B cell (primary cell): Measurements from ENCODE around the gene IL17REL. TPM values are rescaled to one million over a fixed set of nuclear protein-coding genes. Genes with fewer than 3 reads are reported as not detected.

ENCODE experiments used
- ATAC-seq: fragments of 200-7000 bp; cut with Tn5 transposase; one replicate; pipeline ENCODE4 v1.10.0; 2021; ENCODE audit warnings: low read depth, mild to moderate bottlenecking, moderate number of reproducible peaks, moderate library complexity
- CTCF ChIA-PET: fragments of 350-600 bp; sonication (Branson Sonifier 250); formaldehyde crosslinking; loops from one replicate; lab custom pipeline; 2021; ENCODE audit warnings: antibody characterized with exemption, inconsistent platforms; lab: Charles Lee
- POLR2A ChIA-PET: fragments of 350-600 bp; sonication (Branson Sonifier 250); formaldehyde crosslinking; loops from one replicate; lab custom pipeline; 2021; ENCODE audit warnings: antibody characterized with exemption; lab: Charles Lee
- DNase-seq: peaks from one replicate; pipeline ENCODE4 v3.0.0; 2013
- H2AFZ ChIP-seq: 2 replicates; pipeline ENCODE4 v1.6.1; 2012; ENCODE audit warnings: mild to moderate bottlenecking, low read depth, low read length; ENCODE audit not compliant: insufficient read depth, poor library complexity, severe bottlenecking
- H3K27ac ChIP-seq, 2 donors: 1 replicate in 1 of 2; 2 replicates in 1 of 2; pipeline ENCODE4 v1.5.1; 2012 to 2013; ENCODE audit warnings: low read length in 2 of 2, mild to moderate bottlenecking in 2 of 2, moderate library complexity in 1 of 2
- H3K27me3 ChIP-seq, 4 experiments: fragments of 200-600 bp in 1 of 4; sonication (generic) in 1 of 4; replicated peaks in 1 of 4; 1 replicate in 2 of 4; 2 replicates in 2 of 4; pipeline versions ENCODE4 v1.6.1 to v1.7.0; 2013 to 2016; ENCODE audit warnings: low read length in 3 of 4, mild to moderate bottlenecking in 2 of 4, mixed read lengths in 1 of 4, moderate library complexity in 1 of 4; ENCODE audit not compliant: insufficient read depth in 4 of 4, control insufficient read depth in 3 of 4; ENCODE audit errors: control extremely low read depth in 1 of 4
- H3K36me3 ChIP-seq, 2 experiments: replicated peaks in 1 of 2; 1 replicate in 1 of 2; 2 replicates in 1 of 2; pipeline versions ENCODE4 v1.6.1 to v1.7.1; 2013; ENCODE audit warnings: low read length in 1 of 2; ENCODE audit not compliant: insufficient read depth in 2 of 2, control insufficient read depth in 1 of 2; ENCODE audit errors: control extremely low read depth in 1 of 2, extremely low read depth in 1 of 2
- H3K4me1 ChIP-seq, 2 donors: fragments of 200-600 bp in 1 of 2; sonication (generic) in 1 of 2; 1 replicate in 1 of 2; 2 replicates in 1 of 2; pipeline versions ENCODE4 v1.5.1 to v1.6.1; 2013 to 2017; ENCODE audit warnings: low read length in 2 of 2; ENCODE audit not compliant: control insufficient read depth in 2 of 2, insufficient read depth in 2 of 2
- H3K4me2 ChIP-seq: replicated peaks from 2 replicates; pipeline ENCODE3; 2012; ENCODE audit warnings: mild to moderate bottlenecking, low read depth, low read length; ENCODE audit not compliant: poor library complexity, severe bottlenecking
- H3K4me3 ChIP-seq, 5 experiments: fragments of 200-600 bp in 1 of 5; sonication (generic) in 1 of 5; 1 replicate in 3 of 5; 2 replicates in 2 of 5; pipeline versions ENCODE4 v1.5.1 to v1.7.0; 2011 to 2016; ENCODE audit warnings: low read length in 4 of 5, mild to moderate bottlenecking in 4 of 5, low read depth in 2 of 5, control low read depth in 1 of 5, moderate library complexity in 1 of 5; ENCODE audit not compliant: insufficient read depth in 1 of 5; ENCODE audit errors: control extremely low read depth in 1 of 5, extremely low read depth in 1 of 5
- H3K79me2 ChIP-seq: fragments of 200-600 bp; sonication (generic); one replicate; pipeline ENCODE4 v1.6.0; 2016; ENCODE audit warnings: low read length; ENCODE audit not compliant: control insufficient read depth, insufficient read depth
- H3K9ac ChIP-seq: fragments of 200-600 bp; sonication (generic); 2 replicates; pipeline ENCODE4 v1.6.1; 2017; ENCODE audit warnings: mild to moderate bottlenecking, low read length, moderate library complexity
- H3K9me3 ChIP-seq, 3 donors: one replicate each; pipeline versions ENCODE4 v1.6.1 to v1.7.1; 2013; ENCODE audit warnings: low read length in 2 of 3; ENCODE audit not compliant: control insufficient read depth in 2 of 3, insufficient read depth in 1 of 3; ENCODE audit errors: control extremely low read depth in 1 of 3
- H4K20me1 ChIP-seq: 2 replicates; pipeline ENCODE4 v1.6.0; 2012; ENCODE audit warnings: mild to moderate bottlenecking, low read length; ENCODE audit not compliant: insufficient read depth, control insufficient read depth, poor library complexity, severe bottlenecking
- H3K27ac Mint-ChIP-seq: one replicate; pipeline ENCODE4 v1.8.0; 2021; ENCODE audit warnings: mixed read lengths
- H3K27me3 Mint-ChIP-seq: one replicate; pipeline ENCODE4 v1.8.0; 2021; ENCODE audit warnings: mixed read lengths
- H3K4me1 Mint-ChIP-seq: one replicate; pipeline ENCODE4 v1.8.0; 2021; ENCODE audit warnings: mixed read lengths
- H3K4me3 Mint-ChIP-seq: one replicate; pipeline ENCODE4 v1.8.0; 2021; ENCODE audit warnings: mixed read lengths
- H3K9me3 Mint-ChIP-seq: one replicate; pipeline ENCODE4 v1.8.0; 2022; ENCODE audit warnings: mixed read lengths; ENCODE audit not compliant: insufficient read depth
- CTCF ChIP-seq: fragments of 200-600 bp; IDR thresholded peaks from one replicate; pipeline ENCODE4 v1.8.0; 2022; ENCODE audit warnings: antibody characterized with exemption, mild to moderate bottlenecking
- EZH2 ChIP-seq: IDR thresholded peaks from 2 replicates; pipeline ENCODE4 v1.6.1; 2012; ENCODE audit warnings: borderline replicate concordance, low read depth, mild to moderate bottlenecking, moderate library complexity, low read length; ENCODE audit not compliant: insufficient read depth, poor library complexity, severe bottlenecking
- WGBS: methylation state at CpG from one replicate; pipeline ENCODE4 v1.1.5; 2013; ENCODE audit warnings: missing lambda C conversion rate; ENCODE audit not compliant: insufficient coverage; 5-methylcytosine and 5-hydroxymethylcytosine counted together
- intact Hi-C: fragments of 100-400 bp; cut with micrococcal nuclease; formaldehyde crosslinking; loops from one replicate; pipeline ENCODE4 v1.10.0; 2022
- polyA plus RNA-seq: library from polyadenylated mRNA; depleted of rRNA; stranded (reverse); fragments of >200 nt; gene quantifications from 2 replicates; pipeline ENCODE4 v1.2.3, GENCODE V29; 2012
- total RNA-seq, 2 donors: library from RNA; stranded (reverse); fragments of 120-200 nt in 1 of 2; gene quantifications; 1 replicate in 1 of 2; 2 replicates in 1 of 2; pipeline versions ENCODE4 v1.2.3 to v1.2.4, GENCODE V29; 2013 to 2022

The IL17REL gene
- total and polyA plus RNA-seq, 2 donors (not counting 1 experiment from before 2014, with no cell fraction given), result 0.09 to 0.10 TPM

GRCh38 chr22:49995361-49996118, 17.0 kb downstream of the IL17REL start:
- Mint-ChIP-seq H3K27ac (no peak overlapping the region), H3K9me3 (peaks cover 5% of the 10 kb centered on the region), H3K4me3 (no peak overlapping the region), H3K27me3 (peaks cover 9% of the 10 kb centered on the region), H3K4me1 (peaks cover 26% of the 10 kb centered on the region)
- Histone ChIP-seq H2AFZ (no peak overlapping the region), H3K27me3 (peaks cover 0 to 16% (median 4%) of the 10 kb centered on the region in 4 experiments), H3K4me3 (no peak overlapping the region), H3K36me3 (no peaks in the 10 kb centered on the region), H3K79me2 (no peaks in the 10 kb centered on the region), H3K9ac (no peak overlapping the region), H3K4me2 (no peak overlapping the region), H3K27ac (no peak overlapping the region), H4K20me1 (no peaks in the 10 kb centered on the region), H3K9me3 (peaks cover 1 to 12% (median 9%) of the 10 kb centered on the region in 3 donors), H3K4me1 (peaks cover 11 to 30% of the 10 kb centered on the region in 2 donors)
- POLR2A ChIA-PET, result no interaction called here
- intact Hi-C loops, result no loop called here
- CTCF ChIA-PET, result interaction anchor here (1.0 to 5.6 kb wide), 9 partner anchors 10 to 228 kb away, joined by 3 to 68 read pairs (median 5); no protein-coding TSS in a partner anchor
- no peak for ATAC-seq
- peak; percentile 16 for DNase-seq
- TF ChIP-seq EZH2, result no peak
- WGBS, result 90% methylated on average over 6 of the region's 10 CpGs

GRCh38 chr22:49995041-49995360, 17.6 kb downstream of the IL17REL start:
- intact Hi-C loops, result no loop called here
- TF ChIP-seq CTCF (no peak), EZH2 (no peak)

More at GRCh38 chr22:49995041-49995360, 17.6 kb downstream of the IL17REL start:
- no peak overlapping the region for H3K4me2 ChIP-seq
- CTCF ChIA-PET, result interaction anchor here (1.0 to 5.6 kb wide), 11 partner anchors 10 to 227 kb away, joined by 3 to 68 read pairs (median 5); no protein-coding TSS in a partner anchor
- H3K9me3 Mint-ChIP-seq, result peaks cover 5% of the 10 kb centered on the region
- no peak overlapping the region for H3K27ac Mint-ChIP-seq
- WGBS, result 67% methylated on average over 3 of the region's 3 CpGs
- no peaks in the 10 kb centered on the region for H3K79me2 ChIP-seq
- H3K4me1 Mint-ChIP-seq, result peaks cover 24% of the 10 kb centered on the region
- H4K20me1 ChIP-seq, result no peaks in the 10 kb centered on the region
- peaks cover 0 to 11% (median 1%) of the 10 kb centered on the region in 4 experiments for H3K27me3 ChIP-seq
- no peak for ATAC-seq
- POLR2A ChIA-PET, result interaction anchor here (2.8 kb wide), 1 partner anchor 65 kb away, joined by 16 read pairs; no protein-coding TSS in a partner anchor
- H3K27me3 Mint-ChIP-seq, result peaks cover 9% of the 10 kb centered on the region
- no peaks in the 10 kb centered on the region for H3K36me3 ChIP-seq
- H3K9ac ChIP-seq, result no peak overlapping the region
- peaks cover 1 to 17% (median 9%) of the 10 kb centered on the region in 3 donors for H3K9me3 ChIP-seq
- H2AFZ ChIP-seq, result no peak overlapping the region
- no peak overlapping the region for H3K27ac ChIP-seq
- DNase-seq, result no peak
- peaks cover 11 to 28% of the 10 kb centered on the region in 2 donors for H3K4me1 ChIP-seq
- no peak overlapping the region for H3K4me3 Mint-ChIP-seq
- H3K4me3 ChIP-seq, result no peak overlapping the region
